Measurements from ENCODE around the gene CATSPERE.
A peak's percentile ranks its signal among the peaks of the same experiment; 100 is the strongest.

Gene CATSPERE

DNA sequence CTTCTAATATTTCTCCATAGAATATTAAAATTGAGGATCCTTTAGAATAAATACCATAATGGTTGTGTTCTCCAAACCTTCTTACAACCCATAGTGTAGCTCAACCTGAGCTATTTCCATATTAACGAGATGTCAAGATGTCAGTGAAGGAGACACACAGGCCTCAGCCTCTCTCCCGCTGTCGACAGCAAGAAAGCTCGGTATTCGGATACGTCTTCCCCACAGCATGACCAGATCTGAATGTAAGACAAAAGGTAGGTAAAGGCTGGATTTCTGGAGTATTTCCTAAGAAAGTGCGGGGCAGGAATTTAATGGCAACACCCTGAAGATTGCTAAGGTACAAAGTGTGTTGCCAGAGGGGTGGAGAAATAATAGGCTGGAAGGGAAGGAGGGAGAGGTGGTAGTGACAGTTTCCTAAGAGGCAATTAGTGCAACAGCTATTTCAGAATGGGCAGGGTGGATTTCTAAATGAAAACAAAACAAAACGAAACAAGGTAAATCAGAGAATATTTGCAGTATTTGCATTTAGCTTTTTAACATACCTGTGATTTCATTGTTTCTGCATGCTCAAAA, 11.1 kb upstream of the CATSPERE start:
- H3K4me1 ChIP-seq (ENCODE audit: control insufficient read depth, insufficient read depth, low read length): peaks cover 74% of the 10 kb centered on the region
- peaks cover 8% of the 10 kb centered on the region; the same call in 1 of the 2 replicates for H3K36me3 ChIP-seq (ENCODE audit: control insufficient read depth, insufficient read depth, low read length)
- peak overlapping the region; percentile 94 for H3K4me3 ChIP-seq (ENCODE audit: low read depth, low read length)
- H3K9ac ChIP-seq (ENCODE audit: low read depth, low read length): no peak overlapping the region
- no peak overlapping the region for H3K27ac ChIP-seq (ENCODE audit: low read depth, low read length)
- H3K27me3 ChIP-seq (ENCODE audit: control insufficient read depth, insufficient read depth, low read length): no peaks in the 10 kb centered on the region
- no peaks in the 10 kb centered on the region for H3K9me3 ChIP-seq (ENCODE audit: control insufficient read depth, insufficient read depth, low read length)

DNA sequence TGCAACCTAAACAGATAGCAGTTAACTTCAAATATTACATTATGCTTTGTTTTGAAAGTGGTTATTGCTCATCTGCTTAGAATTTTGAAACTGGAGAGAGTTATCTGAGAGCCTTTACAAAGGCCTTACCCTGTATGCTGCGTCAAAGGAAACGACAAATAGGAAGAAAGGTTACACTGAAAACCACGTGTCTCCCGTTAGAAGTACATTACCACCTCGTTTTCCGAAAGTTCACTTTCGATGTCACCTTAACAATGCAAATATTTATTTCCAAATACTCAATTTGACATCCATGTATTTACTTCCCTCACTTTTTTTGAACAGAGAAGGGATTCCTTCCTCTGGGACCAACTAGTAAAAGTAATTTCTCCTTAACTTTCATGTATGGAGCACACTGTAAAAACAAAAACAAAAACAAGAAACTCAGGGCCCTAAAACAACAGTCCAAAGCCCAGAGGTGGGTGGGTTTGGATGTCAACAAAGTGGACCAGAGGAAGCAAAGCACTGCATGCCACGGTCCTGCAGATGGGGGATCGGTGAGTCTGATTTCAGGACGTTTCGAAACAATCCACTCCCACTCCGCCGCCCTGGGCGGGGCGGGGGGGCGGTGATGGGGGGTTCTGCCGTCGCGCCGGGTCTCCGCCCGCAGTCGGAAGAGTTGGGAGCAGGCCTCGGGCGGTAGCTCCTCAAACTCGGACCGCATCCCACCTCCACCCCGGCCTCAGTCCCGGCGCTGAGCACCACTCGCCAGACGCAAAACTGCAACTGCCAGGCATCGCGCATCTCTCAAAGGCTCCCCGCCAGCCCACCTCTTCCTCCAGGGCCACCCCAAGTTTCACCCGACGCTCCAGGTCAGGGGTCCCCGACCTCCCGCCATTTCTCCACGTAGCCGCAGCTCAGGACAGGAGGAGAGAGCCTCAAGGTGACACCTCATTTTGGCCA, 10.2 kb upstream of the CATSPERE start:
- H3K27ac ChIP-seq (ENCODE audit: low read depth, low read length): peak overlapping the region; percentile 93
- peaks cover 8% of the 10 kb centered on the region; the same call in 1 of the 2 replicates for H3K36me3 ChIP-seq (ENCODE audit: control insufficient read depth, insufficient read depth, low read length)
- no peaks in the 10 kb centered on the region for H3K9me3 ChIP-seq (ENCODE audit: control insufficient read depth, insufficient read depth, low read length)
- no peaks in the 10 kb centered on the region for H3K27me3 ChIP-seq (ENCODE audit: control insufficient read depth, insufficient read depth, low read length)
- peak overlapping the region; percentile 94 for H3K4me3 ChIP-seq (ENCODE audit: low read depth, low read length)
- peak overlapping the region; percentile 88 for H3K9ac ChIP-seq (ENCODE audit: low read depth, low read length)
- H3K4me1 ChIP-seq (ENCODE audit: control insufficient read depth, insufficient read depth, low read length): peaks cover 74% of the 10 kb centered on the region

DNA sequence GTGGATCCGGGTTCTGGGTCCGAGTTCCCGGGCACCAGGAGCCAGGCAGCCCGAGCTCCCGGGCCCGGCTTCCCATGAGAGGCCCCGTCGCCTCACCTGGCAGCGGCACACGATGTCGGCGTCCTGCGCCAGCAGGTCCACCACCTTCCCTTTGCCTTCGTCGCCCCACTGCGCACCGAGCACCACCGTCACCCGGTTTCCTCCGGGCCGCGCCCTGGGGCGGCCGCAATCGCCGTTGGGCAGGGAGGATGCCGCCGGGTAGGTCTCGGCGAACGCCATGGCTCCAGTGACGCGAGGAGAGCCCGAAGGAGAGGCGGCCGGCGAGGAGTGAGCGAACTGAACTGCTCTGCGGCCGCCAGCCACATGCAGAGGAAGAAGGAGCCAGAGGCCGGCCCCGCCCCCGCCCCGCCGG, 9.5 kb upstream of the CATSPERE start, which contains the start of gene ADSS2:
TSS of gene ADSS2 (minus strand) at position 371 of the 412 bp plus-strand sequence. CDS start at position 279, 92 bp downstream.
- Histone ChIP-seq H3K4me1 (ENCODE audit: control insufficient read depth, insufficient read depth, low read length) (peaks cover 71% of the 10 kb centered on the region), H3K27ac (ENCODE audit: low read depth, low read length) (peak within 1 kb of the TSS; percentile 93)

DNA sequence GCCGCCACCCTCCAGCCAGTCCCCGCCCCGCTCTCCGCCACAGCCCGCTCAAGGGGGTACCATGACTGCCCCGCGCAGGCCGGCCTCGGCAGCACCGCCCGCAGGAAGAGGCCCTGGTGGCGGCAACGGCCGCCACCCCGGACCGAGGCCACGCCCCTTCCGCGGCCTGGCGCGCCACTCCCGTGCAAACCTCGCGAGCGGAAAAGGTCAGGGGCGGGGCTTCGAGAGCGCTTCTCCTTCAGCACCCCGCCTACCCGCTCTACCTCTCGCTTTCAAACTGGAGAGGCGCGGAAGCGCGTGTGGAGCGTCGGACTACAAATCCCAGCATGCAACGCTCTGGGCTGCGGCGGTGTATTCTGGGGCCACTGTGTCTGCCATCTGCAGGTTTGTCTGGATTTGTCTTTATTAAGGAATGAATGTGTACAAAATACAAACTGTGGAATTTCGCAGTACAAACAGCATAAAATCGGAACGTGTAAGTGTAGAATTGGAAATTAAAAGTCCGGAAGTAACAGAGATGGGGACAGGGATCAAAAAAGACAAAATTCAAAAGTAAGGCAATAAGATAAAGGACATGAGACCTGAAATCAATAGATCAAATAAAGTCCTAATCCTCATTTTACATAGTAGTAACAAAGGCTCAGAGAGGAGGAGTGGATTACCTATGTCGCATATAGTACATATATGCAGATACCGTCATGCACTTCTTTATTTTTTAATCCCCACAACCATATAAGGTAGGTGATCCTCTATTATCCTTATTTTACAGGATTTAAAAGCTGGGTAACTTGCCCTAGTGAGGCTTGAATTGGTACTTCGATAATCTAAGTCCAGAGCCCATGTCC, 8.9 kb upstream of the CATSPERE start:
- Histone ChIP-seq H3K36me3 (ENCODE audit: control insufficient read depth, insufficient read depth, low read length) (peaks cover 8% of the 10 kb centered on the region; the same call in 1 of the 2 replicates), H3K4me1 (ENCODE audit: control insufficient read depth, insufficient read depth, low read length) (peaks cover 67% of the 10 kb centered on the region), H3K27ac (ENCODE audit: low read depth, low read length) (peak overlapping the region; percentile 93), H3K27me3 (ENCODE audit: control insufficient read depth, insufficient read depth, low read length) (no peaks in the 10 kb centered on the region), H3K4me3 (ENCODE audit: low read depth, low read length) (peak overlapping the region; percentile 94), H3K9ac (ENCODE audit: low read depth, low read length) (no peak overlapping the region), H3K9me3 (ENCODE audit: control insufficient read depth, insufficient read depth, low read length) (no peaks in the 10 kb centered on the region)

More for the DNA sequence above, 9.5 kb upstream of the CATSPERE start, which contains the start of gene ADSS2:
- Histone ChIP-seq H3K4me3 (ENCODE audit: low read depth, low read length) (peak within 1 kb of the TSS; percentile 94), H3K9me3 (ENCODE audit: control insufficient read depth, insufficient read depth, low read length) (no peaks in the 10 kb centered on the region), H3K36me3 (ENCODE audit: control insufficient read depth, insufficient read depth, low read length) (peaks cover 8% of the 10 kb centered on the region; the same call in 1 of the 2 replicates), H3K9ac (ENCODE audit: low read depth, low read length) (peak within 1 kb of the TSS; percentile 88), H3K27me3 (ENCODE audit: control insufficient read depth, insufficient read depth, low read length) (no peaks in the 10 kb centered on the region)

DNA sequence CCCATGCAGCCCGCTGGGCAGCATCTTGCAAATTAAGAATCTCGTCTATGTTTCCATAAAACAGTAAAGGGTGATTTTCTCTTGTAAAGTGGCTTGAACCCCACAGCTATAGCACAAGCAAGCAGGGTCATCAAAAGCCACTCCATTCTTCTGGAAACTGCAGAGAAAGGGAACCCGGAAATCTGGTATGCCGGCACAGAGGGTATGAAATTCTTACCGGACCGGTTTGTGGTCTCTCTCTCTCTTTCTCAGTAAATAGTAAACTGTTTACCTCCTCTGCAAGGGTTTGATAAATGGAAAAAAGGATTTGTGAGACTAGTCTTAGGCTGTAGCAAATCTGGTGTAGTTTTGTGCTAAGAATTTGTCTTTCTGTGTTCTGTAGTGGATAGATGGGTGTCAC, 6.7 kb upstream of the CATSPERE start:
- Histone ChIP-seq H3K27me3 (ENCODE audit: control insufficient read depth, insufficient read depth, low read length) (no peaks in the 10 kb centered on the region), H3K9ac (ENCODE audit: low read depth, low read length) (no peak overlapping the region), H3K4me3 (ENCODE audit: low read depth, low read length) (peak overlapping the region; percentile 6; the same call in 1 of the 2 replicates), H3K36me3 (ENCODE audit: control insufficient read depth, insufficient read depth, low read length) (peaks cover 5% of the 10 kb centered on the region; the same call in 1 of the 2 replicates), H3K27ac (ENCODE audit: low read depth, low read length) (peak overlapping the region; percentile 76), H3K4me1 (ENCODE audit: control insufficient read depth, insufficient read depth, low read length) (peaks cover 44% of the 10 kb centered on the region), H3K9me3 (ENCODE audit: control insufficient read depth, insufficient read depth, low read length) (peaks cover 4% of the 10 kb centered on the region; the same call in 1 of the 2 replicates)

DNA sequence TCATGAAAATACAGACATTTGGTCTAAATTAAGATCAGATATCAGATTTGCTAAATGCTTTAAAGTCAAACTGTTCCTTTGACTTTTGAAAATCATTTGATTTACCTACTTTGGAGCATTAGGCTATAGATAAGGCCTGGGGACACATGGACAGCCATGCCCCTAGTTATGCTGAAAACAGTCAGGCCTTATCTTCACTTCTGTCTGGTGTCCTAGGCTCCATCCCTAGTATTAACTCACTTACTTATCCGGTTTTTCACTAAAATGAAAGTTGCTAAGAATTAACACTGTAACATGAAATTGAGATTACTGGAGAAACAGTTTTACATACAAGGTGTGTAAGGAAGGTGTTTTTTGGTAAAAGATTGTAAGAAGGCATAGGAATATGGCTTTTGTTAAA, 4.5 kb upstream of the CATSPERE start:
- peaks cover 36% of the 10 kb centered on the region for H3K4me1 ChIP-seq (ENCODE audit: control insufficient read depth, insufficient read depth, low read length)
- H3K27me3 ChIP-seq (ENCODE audit: control insufficient read depth, insufficient read depth, low read length): no peaks in the 10 kb centered on the region
- peaks cover 6% of the 10 kb centered on the region; the same call in 1 of the 2 replicates for H3K9me3 ChIP-seq (ENCODE audit: control insufficient read depth, insufficient read depth, low read length)
- no peaks in the 10 kb centered on the region for H3K36me3 ChIP-seq (ENCODE audit: control insufficient read depth, insufficient read depth, low read length)
- no peak overlapping the region for H3K9ac ChIP-seq (ENCODE audit: low read depth, low read length)
- no peak overlapping the region for H3K4me3 ChIP-seq (ENCODE audit: low read depth, low read length)
- H3K27ac ChIP-seq (ENCODE audit: low read depth, low read length): no peak overlapping the region

DNA sequence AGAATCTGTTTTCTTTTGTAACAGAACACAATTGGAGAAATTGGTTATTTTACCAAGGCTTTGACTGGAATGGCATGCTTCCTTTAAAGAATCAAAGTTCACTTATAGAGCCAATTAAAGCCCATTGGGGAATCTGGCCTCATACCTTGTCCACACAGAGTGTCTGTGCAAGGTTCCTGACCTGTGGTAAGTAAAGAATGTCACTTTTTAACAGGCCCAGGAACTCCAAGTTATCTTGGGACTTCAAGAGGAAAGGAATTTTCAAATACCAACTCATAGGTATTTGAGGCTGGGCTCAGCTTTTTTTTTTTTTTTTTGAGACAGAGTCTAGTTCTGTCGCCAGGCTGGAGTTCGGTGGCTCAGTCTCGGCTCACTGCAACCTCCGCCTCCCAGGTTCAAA, 2.3 kb upstream of the CATSPERE start:
- Histone ChIP-seq H3K4me1 (ENCODE audit: control insufficient read depth, insufficient read depth, low read length) (peaks cover 30% of the 10 kb centered on the region), H3K27ac (ENCODE audit: low read depth, low read length) (no peak overlapping the region), H3K4me3 (ENCODE audit: low read depth, low read length) (no peak overlapping the region), H3K36me3 (ENCODE audit: control insufficient read depth, insufficient read depth, low read length) (no peaks in the 10 kb centered on the region), H3K9me3 (ENCODE audit: control insufficient read depth, insufficient read depth, low read length) (peaks cover 6% of the 10 kb centered on the region; the same call in 1 of the 2 replicates), H3K9ac (ENCODE audit: low read depth, low read length) (no peak overlapping the region), H3K27me3 (ENCODE audit: control insufficient read depth, insufficient read depth, low read length) (no peaks in the 10 kb centered on the region)

DNA sequence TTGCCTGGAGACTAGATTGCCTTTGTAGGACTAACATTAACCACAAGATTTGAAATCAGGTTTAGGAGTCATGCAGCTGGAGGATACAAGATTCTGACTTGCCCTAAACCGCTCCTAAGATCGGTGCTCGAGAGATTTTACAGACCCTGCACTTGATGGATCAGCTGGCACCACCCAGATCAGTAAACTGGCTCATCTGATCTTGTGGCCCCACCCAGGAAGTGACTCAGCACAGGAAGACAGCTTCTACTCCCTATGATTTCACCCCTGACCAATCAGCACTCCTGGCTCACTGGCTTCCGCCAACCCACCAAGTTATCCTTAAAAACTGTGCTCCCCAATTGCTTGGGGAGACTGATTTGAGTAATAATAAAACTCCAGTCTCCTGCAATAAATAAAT, 876 bp upstream of the CATSPERE start:
- no peaks in the 10 kb centered on the region for H3K27me3 ChIP-seq (ENCODE audit: control insufficient read depth, insufficient read depth, low read length)
- no peak overlapping the region for H3K4me3 ChIP-seq (ENCODE audit: low read depth, low read length)
- peaks cover 16% of the 10 kb centered on the region for H3K4me1 ChIP-seq (ENCODE audit: control insufficient read depth, insufficient read depth, low read length)
- peaks cover 6% of the 10 kb centered on the region; the same call in 1 of the 2 replicates for H3K9me3 ChIP-seq (ENCODE audit: control insufficient read depth, insufficient read depth, low read length)
- H3K36me3 ChIP-seq (ENCODE audit: control insufficient read depth, insufficient read depth, low read length): no peaks in the 10 kb centered on the region
- no peak overlapping the region for H3K9ac ChIP-seq (ENCODE audit: low read depth, low read length)
- H3K27ac ChIP-seq (ENCODE audit: low read depth, low read length): no peak overlapping the region

DNA sequence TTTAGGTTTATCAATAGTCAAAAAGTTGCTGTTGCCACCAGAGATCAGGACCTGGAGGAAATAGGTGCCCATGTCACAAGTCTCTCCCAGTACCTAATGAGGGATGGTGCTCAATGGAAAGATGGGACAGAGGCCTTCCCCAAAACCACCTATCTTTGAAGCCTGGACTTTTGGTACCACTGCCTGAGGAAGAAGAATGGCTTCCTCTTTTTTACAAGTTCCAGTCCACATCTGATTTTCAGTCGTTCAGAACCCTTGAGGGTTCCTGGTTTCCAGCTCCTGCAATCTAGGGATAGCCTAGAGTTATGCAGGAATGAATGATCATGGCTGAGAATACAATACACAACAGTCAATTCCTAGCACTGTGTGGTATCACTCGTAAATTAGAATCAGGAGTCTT, 5.7 kb downstream of the CATSPERE start:
- no peak overlapping the region for H3K9ac ChIP-seq (ENCODE audit: low read depth, low read length)
- no peaks in the 10 kb centered on the region for H3K36me3 ChIP-seq (ENCODE audit: control insufficient read depth, insufficient read depth, low read length)
- H3K27me3 ChIP-seq (ENCODE audit: control insufficient read depth, insufficient read depth, low read length): no peaks in the 10 kb centered on the region
- no peaks in the 10 kb centered on the region for H3K9me3 ChIP-seq (ENCODE audit: control insufficient read depth, insufficient read depth, low read length)
- H3K27ac ChIP-seq (ENCODE audit: low read depth, low read length): no peak overlapping the region
- no peak overlapping the region for H3K4me3 ChIP-seq (ENCODE audit: low read depth, low read length)
- no peaks in the 10 kb centered on the region for H3K4me1 ChIP-seq (ENCODE audit: control insufficient read depth, insufficient read depth, low read length)

DNA sequence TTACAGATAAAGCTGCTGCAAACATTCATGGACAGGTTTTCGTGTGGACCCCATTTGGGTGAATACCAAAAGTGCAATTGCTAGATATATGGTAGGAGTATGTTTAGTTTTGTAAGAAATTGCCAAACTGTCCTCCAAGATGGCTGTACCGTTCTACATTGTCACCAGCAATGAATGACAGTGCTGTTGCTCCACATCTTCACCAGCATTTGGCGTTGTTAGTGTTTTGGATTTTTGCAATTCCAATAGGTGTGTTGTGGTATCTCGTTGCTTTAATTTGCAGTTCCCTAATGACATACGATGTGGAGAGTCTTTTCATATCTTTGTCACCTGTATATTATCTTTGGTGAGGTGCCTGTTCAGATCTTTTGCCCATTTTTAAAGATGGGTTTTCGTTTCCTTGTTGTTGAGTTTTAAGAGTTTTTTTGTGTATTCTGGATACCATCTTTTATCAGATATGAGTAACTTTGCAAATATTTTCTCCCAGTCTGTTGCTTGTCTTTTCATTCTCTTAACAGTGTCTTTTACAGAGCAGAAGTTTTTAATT, 12.1 kb downstream of the CATSPERE start:
- no peaks in the 10 kb centered on the region for H3K27me3 ChIP-seq (ENCODE audit: control insufficient read depth, insufficient read depth, low read length)
- H3K27ac ChIP-seq (ENCODE audit: low read depth, low read length): no peak overlapping the region
- H3K4me3 ChIP-seq (ENCODE audit: low read depth, low read length): no peak overlapping the region
- no peaks in the 10 kb centered on the region for H3K9me3 ChIP-seq (ENCODE audit: control insufficient read depth, insufficient read depth, low read length)
- no peak overlapping the region for H3K9ac ChIP-seq (ENCODE audit: low read depth, low read length)
- no peaks in the 10 kb centered on the region for H3K36me3 ChIP-seq (ENCODE audit: control insufficient read depth, insufficient read depth, low read length)
- H3K4me1 ChIP-seq (ENCODE audit: control insufficient read depth, insufficient read depth, low read length): no peaks in the 10 kb centered on the region
